COLO668 (cell line): ENCODE results near the gene TCF4.

Experiments
- DNase-seq: peaks from one replicate; lab custom pipeline; 2025; ENCODE audit not compliant: unreplicated experiment; lab: John Stamatoyannopoulos, UW

Gene TCF4

DNA sequence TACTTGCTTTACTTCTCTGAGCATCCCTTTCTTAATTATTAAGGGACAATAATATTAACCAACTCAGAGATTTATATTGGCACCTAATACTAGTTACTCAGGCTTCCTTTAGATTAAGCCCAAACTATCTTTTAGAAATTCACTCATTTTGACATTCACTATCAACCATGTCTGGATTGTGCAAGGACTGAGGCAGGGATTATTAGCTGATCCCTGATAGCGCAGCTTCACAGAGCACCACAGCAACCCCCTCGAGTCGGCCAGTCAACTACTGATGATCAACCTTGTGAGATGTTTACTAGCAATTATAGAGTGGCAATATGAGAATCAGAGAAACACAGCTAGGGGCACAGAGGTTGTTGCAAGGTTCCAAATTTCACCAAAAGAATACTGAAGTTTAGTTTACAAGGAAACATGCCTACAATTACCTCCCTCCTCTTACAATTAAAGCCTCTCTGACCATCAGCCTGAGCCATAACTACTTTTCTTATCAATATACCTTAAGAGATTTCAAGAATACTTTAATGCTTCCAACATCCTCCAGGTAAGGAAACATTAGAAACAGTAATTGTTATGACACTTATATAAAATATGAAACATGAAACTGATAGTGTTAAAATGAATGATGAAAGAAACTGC lies 191.6 kb downstream of the TCF4 start:
- DNase-seq, result no peak

DNA sequence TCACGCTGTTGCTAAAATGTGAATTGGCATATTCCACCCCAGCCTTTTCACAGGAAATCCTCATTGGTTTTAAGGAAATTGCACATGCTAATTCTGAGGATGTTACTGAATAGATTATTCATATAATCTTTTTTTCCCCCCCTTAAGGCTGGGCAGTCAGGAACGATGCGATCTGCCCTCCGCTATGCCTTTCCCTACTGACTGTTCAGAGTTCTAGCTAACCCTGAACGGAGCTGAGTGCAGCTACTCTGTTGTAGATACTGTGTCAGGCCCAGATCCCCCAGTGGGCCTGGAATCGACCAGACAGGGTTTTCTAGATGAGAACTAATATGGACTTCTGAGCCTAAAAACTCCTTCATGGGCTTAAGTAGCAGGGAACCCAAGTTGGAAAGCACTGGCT lies 192.2 kb downstream of the TCF4 start:
- no peak for DNase-seq

DNA sequence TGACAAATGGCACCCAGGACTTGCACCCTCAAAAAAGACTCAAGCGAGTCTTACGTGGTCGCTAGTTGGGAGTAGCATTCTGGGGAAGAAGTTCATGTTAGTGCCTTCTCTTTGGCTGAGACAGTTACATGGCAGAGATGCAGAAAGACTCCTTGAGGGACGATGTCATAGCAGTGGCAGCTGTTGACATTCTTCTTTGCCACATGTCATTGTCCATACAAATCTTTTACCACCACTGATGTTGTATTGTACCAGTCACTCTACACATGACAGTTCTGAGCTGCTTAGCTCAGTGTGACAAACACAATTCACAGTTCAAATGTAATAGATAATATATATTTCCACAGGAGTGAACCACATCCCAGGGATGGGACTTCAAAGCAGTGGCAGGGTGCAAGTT lies 197.1 kb downstream of the TCF4 start:
- no peak for DNase-seq

DNA sequence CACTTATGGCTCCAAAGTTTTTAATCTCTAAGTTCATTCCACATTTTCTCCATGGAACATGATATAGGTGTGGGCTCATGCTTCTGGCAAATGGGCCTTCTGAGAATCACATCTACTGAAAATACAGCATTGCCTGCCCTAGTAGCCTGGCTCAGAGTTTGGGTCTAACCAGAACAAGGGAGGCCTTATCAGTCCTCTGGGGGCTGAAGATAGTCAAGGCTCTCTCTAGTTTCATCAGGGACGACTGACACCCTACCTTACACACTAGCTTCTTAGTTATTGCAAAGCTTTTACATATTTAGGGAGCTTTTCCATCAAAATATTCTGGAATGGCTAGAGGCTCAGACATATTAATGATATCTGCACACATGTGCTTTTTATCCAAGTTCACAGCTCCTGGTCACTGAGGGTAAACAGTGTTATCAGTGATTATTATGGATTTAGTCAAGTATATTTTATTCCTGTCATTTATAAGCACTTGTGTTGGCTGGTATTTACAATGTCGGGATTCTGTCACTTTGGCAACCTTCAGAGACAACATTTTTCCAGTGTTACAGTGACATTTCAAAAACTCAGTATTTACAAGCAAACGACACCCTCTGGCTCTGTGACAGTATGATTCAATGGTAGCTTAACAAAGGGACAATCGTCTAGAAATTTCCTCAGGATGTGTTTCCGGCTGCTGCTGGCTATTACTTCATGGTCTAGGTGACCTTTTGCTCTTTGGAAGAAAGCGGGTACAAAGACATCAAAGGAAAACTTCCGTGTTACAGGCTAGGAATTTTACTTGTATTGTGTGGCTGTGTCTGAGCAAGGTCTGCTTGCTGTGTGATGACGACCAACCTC lies 200.6 kb downstream of the TCF4 start:
- no peak for DNase-seq

DNA sequence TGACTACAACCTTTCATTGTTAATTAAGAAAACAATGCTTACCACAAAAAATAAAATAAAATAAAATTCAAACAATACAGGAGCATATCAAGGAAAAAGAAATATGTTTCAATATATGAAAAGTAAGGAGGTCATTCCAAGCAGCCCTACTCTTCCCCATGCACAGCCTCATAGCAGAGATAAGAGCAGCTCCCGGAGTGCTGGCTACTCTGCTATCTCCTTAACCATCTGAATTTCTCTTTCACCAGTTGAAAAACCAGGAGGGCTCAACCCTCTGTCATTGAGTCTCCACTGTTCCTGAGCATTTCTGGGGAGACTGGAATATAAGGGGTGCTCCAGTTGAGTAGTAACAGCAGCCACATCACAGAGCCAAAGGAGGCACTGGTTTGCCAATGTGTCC lies 201.4 kb downstream of the TCF4 start:
- no peak for DNase-seq

DNA sequence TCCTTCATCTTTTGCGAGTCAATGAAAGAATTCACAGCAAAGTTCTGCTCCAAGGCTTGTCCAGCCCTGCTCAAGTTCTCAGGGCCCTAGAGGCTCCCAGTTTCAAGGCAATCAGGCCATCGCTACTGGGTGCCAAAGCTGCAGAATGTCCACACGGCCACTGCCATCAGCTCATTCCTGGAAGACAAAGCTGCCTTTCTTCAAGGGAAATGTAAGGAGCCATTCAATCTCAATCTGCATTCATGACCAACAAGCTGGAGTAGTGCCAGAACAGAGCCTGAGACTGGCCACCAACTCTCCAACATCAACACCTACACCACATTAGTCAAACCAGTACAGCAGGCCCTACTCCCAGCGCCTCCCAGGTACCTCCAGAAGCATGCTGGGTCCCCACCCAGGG lies 202.2 kb downstream of the TCF4 start:
- no peak for DNase-seq

DNA sequence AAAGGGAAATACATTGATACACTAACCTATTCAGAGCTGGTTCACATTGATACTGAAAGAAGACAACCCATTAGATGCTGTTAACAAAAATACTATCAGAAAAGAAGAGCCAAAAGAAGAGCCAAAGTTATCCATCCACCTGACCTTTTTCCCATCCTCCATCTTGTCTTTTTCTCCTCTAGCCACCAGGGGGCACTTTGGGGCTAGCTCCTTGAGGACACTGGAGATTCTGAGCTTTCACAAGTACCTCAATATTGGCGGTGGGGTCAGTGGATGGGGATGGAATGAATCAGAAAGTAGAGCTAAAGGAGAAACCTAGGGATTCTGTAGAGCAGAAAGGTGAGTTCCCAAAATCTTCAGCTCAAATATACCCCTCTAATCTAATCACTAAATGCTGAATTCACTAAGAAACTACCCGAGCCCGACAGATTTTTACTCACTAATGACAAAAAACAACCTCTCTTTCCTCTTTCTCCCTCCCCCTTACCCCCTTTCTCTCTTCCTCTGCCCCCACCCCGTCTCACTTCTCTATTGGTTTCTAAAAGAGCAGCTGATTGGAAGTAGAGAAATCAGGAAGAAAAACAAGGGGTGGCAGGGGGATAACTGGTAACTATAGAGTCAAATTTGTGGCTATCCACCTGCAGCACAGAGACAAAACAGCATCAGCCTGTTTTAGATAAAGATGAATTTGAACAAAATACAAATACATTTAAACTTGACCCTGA lies 203.3 kb downstream of the TCF4 start:
- DNase-seq, result peak; percentile 13

DNA sequence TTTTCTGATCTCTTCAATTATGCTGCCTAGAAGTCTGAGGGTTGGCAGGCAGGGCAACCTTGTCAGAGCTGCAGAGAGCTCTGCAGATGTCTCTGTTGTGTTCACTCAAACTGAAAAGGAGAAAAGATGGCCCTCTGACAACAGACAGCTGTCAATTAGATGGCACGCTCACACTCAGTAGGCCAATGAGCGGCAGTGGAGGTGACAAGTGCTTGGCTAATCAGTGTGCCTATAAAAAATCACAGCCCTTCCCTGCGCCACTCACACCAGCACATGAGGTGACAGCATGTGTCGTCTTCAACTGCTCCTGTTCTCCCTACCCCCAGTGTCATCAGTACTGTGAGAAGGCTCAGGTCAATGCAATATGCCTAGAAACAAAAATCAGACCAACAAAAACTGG lies 203.9 kb downstream of the TCF4 start:
- DNase-seq, result no peak

DNA sequence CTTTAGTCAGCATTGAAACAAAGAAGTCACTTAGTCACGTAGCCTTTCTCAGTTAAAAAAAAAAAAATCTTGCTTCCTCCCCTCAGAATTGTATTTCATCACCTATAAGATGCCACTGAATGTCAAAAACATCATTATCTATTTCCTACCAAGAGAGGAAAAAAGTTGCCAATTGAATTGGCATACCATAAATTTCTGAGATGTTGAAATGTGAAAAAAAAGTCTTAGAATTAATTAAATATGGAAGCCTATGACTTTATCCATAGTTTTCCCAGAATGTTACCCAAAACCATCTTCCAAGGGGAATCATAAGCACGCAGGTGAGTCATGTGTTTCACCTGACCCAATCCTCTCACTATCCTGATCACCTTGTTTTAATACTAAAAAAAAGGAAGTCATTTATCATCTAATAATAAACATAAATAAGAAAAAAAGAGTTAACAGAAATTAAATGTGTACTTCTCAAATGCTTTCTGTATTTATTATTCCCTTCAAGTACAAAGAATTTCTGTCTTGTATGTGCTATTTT lies 205.7 kb downstream of the TCF4 start:
- DNase-seq, result no peak

DNA sequence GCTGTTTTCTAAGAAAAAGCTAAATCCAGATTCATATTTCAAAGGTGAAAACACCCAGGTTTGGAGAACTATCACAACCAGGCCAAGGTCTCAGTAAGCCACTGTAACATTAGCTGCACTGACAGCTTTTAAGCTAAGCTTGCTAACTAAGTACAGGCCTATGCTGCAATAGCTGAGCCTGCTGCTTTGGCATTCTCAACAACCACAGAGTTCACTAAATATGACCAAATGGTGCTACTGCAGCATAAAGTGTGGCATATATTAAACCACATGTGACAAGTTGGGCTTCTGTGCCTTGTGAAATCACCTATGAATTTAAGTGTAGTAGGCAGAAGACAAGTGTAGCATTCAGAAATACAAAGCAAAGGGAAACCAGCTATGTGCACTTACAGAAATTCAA lies 206.7 kb downstream of the TCF4 start:
- DNase-seq, result no peak

DNA sequence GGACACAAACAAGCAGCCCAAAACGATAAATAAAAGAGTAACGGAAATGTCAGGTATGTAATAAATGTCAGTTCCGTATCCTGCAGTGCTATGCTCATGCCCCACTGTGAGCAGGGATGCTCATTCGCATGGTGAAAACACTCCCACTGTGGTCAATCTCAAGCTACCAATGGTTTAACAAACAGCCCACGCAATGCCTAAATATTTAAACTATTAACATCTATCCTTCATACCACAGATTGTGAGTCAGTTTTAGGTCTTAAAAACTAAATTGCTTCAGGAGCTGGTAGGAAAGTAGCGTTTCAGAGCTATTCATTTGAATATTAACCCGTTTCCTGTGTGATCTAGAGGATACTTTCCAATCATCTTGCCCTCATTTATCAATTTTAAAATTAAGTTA lies 207.4 kb downstream of the TCF4 start:
- no peak for DNase-seq

DNA sequence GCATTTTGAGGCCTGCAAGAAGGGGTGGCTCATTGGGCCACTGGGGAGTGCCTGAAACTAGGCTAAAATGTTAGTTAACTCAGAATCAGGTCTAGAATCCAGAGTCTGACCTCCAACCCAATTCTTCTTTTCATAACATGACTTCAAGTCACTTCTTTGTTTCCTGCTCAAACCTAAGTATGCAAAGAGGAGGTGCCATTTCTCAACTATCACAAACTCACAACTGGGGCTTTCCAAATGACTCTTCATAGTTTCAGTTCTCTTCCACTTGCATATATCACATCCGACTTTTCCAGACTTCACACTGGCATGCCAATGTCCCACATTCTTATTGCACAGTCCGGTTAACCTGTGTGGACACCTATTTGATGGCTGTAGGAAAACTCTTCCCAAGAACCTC lies 211.6 kb downstream of the TCF4 start:
- DNase-seq, result no peak

DNA sequence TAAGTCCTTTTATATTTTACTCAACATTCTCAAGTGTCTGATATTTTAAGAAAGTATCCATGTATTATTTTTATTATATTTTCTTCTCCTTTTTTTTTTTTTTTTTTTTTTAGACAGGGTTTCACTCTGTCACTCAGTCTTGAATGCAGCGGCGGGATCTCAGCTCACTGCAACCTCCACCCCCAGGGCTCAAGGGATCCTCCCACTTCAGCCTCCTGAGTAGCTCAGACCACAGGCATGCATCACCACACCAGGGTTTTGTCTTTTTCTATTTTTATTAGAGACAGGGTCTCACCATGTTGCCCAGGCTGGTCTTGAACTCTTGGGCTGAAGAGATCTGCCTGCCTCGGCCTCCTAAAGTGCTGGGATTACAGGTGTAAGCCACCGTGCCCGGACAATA lies 212.1 kb downstream of the TCF4 start:
- no peak for DNase-seq

DNA sequence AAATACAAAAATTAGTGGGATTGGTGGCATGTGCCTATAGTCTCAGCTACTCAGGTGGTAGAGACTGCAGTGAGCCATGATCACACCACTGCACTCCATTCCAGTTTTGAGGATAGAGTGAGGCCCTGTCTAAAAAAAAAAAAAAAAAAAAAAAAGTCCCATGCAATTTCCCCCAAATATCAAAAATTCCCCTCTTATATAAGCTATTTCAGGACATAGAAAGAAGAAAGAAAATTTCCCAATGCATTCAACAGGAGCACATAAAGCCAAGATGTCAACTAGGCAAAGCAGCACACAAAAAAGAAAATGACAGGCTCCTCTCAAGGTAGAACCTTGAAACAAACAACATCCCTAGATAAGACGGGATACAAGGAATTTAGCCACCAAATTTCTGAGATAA lies 213.3 kb downstream of the TCF4 start:
- no peak for DNase-seq

DNA sequence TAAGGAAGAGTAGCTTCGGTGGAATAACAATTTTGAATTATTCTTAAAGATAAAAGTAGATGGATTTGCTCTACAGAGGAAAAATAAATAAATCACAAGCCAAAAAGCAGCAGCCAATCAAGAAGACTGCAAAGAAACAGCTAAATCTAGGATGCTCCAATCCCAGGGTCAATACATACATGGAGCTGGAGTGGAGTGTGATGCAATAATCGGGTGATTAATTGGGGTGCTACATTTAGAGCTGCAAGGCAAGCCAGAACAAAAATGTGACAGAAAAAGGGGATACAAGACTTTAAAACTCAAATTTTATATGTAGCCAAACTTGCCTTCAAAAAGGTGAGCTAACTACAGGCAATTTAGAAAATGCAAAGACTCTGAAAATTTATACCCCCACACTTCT lies 215.8 kb downstream of the TCF4 start:
- no peak for DNase-seq

DNA sequence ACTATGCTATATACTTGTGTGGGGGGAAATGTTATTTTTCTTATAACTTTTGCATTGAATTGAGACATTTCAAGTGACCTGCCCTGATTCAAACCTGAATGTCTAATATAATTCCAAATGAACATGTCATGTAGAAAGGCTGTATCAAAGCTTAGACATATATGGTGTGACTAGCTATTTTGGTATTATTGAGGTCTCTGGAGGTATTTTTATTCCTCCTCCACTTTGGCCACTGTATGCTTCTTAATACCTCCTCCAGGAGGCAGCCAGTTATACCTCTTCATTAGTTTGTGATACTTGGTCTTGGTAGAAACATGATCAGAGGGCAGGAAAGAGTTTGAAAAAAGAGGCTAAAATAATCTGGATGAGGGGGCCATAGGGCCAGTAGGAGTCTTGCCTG lies 217.1 kb downstream of the TCF4 start:
- no peak for DNase-seq

DNA sequence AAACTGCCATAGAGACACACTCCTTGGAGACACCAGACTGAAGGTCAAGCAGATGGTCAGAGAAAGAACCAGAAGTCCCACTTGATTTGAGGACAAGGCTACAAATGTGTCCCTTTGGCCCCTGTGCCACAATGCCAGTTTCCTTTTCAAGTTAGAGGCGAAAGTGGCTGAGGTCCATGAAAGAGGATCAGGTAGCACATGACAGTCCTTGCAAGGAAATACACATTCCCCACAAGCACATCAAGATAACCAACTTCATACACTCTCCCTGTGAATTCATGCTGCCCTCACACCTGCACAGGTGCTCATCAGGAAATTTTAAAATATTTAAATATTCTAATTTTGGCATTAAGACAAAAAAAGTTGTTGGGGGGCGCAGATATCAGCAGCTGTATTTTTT lies 218.6 kb downstream of the TCF4 start:
- no peak for DNase-seq

DNA sequence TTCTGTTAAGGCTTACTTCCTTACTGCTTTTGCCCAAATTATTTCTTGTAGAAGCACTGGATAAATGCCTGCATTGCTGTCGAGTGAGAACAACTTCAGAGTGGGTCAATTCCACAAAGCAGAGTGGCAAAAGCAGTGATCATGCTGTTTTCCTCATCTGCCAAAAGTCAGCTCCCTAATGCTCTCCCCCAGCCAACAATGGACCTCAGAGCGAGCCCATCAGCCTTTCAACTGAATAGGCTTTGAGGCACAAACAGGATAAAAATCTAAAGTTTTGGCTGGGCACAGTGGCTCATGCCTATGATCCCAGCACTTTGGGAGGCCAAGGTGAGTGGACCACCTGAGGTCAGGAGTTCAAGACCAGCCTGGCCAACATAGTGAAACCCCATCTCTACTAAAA lies 222.7 kb downstream of the TCF4 start:
- DNase-seq, result no peak

DNA sequence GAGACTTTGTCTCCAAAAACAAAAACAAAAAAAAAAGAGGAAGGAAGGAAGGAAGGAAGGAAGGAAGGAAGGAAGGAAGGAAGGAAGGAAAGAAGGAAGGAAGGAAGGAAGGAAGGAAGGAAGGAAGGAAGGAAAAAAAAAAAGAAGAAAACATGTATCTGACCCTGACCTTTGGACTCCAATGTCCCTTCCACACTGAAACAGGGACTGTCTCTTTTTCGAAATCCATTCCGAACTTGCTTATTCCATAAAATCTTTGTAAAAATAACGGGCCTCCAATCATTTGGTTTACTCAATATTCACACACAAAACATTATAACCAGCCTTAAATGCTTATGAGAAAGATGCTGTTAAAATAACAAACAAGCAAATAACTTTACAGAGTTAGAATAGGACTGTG lies 225.7 kb downstream of the TCF4 start:
- no peak for DNase-seq

DNA sequence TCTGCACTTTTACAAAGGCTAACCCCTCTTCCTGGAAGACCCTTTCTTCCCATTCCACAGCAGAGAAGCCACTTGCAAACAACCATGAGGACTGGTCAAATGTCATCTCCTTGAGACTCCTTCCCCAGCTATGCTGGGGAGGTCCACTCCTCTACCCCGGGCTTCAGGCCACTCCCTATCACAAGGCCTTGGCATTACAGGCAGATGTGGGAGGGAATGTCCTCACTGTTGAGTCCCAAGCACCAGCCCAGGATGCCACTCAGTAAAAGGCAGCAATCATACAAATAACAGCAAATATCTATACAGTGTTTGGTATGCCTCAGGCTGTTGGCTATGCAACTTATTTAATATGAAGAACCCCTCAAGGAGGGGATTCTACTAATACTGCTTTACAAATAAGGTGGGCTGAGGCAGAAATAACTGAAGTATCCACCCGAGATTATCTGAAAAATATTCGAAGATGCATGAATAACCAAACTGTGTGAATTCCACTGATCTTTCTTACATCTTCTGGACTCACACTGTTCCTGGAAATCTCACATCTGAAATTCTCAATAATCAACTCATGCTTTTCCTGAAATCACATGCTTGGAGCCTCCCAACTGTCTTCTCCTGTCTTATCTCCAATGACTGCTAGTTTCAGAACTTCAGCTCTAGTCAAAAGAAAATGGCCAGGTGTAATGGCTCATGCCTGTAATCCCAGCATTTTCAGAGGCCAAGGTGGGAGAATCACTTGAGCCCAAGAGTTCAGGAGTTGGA lies 226.3 kb downstream of the TCF4 start:
- no peak for DNase-seq

DNA sequence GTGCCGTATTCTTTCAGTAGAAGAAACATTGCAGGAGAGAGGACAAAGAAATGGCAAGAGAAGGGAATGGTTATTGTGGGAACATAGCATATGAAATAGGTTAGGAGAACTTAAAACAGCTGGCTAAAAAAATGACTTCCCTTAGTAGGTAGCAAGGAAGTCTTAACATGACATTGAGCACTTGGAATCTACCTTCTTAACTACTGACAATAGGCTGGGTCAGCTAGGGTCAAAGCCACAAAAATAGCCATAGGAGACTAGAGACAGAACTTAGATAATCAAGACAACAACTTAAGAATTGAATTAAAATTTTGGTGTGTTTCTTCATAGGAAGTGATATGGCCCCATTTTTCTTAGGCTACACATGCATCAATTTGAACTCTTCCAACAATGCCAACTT lies 227.9 kb downstream of the TCF4 start:
- DNase-seq, result no peak
